HEK293T (cell line): ENCODE data around the gene LIN52.

Experiments used
- CTCF ChIA-PET: fragments of 350-600 bp; formaldehyde crosslinking; extraction: SDS; loops from one replicate; lab custom pipeline; 2021; ENCODE audit warnings: antibody characterized with exemption, inconsistent platforms; lab: Yijun Ruan, JAX
- POLR2A ChIA-PET: fragments of 350-600 bp; formaldehyde crosslinking; extraction: SDS; loops from one replicate; lab custom pipeline; 2020; ENCODE audit warnings: antibody characterized with exemption, inconsistent platforms; lab: Yijun Ruan, JAX
- DNase-seq: peaks from one replicate; pipeline ENCODE4 v3.0.0; 2012; ENCODE audit warnings: mixed read lengths; ENCODE audit errors: extremely low spot score
- ARNT ChIP-seq: fragments of 450-650 bp; IDR thresholded peaks from 2 replicates; pipeline ENCODE4 v1.6.1; 2017; ENCODE audit warnings: mild to moderate bottlenecking
- BHLHE40 ChIP-seq: fragments of 450-650 bp; IDR thresholded peaks from 2 replicates; pipeline ENCODE4 v1.6.1; 2016; ENCODE audit warnings: mild to moderate bottlenecking, moderate library complexity, borderline replicate concordance
- CTBP1 ChIP-seq: fragments of 450-650 bp; IDR thresholded peaks from 2 replicates; pipeline ENCODE4 v1.6.1; 2016; ENCODE audit warnings: borderline replicate concordance
- ELF4 ChIP-seq: fragments of 450-650 bp; IDR thresholded peaks from 2 replicates; pipeline ENCODE4 v1.6.1; 2017; ENCODE audit warnings: antibody characterized with exemption
- FOXA1 ChIP-seq: fragments of 450-650 bp; IDR thresholded peaks from 2 replicates; pipeline ENCODE4 v1.6.1; 2016; ENCODE audit warnings: mild to moderate bottlenecking
- FOXK2 ChIP-seq: fragments of 450-650 bp; IDR thresholded peaks from 2 replicates; pipeline ENCODE4 v1.6.1; 2016; ENCODE audit warnings: mild to moderate bottlenecking
- FOXM1 ChIP-seq: fragments of 450-650 bp; IDR thresholded peaks from 2 replicates; pipeline ENCODE4 v1.6.1; 2017; ENCODE audit warnings: mild to moderate bottlenecking, borderline replicate concordance
- HDGF ChIP-seq: fragments of 450-650 bp; IDR thresholded peaks from 2 replicates; pipeline ENCODE4 v1.6.1; 2017; ENCODE audit warnings: antibody characterized with exemption, borderline replicate concordance
- L3MBTL2 ChIP-seq: fragments of 450-650 bp; conservative IDR thresholded peaks from 2 replicates; pipeline ENCODE4 v1.6.1; 2016; ENCODE audit warnings: mild to moderate bottlenecking
- LEF1 ChIP-seq: fragments of 450-650 bp; IDR thresholded peaks from 2 replicates; pipeline ENCODE4 v1.6.1; 2017; ENCODE audit warnings: mild to moderate bottlenecking, borderline replicate concordance
- NFRKB ChIP-seq: fragments of 450-650 bp; IDR thresholded peaks from 2 replicates; pipeline ENCODE4 v1.6.1; 2016; ENCODE audit warnings: mild to moderate bottlenecking, moderate library complexity
- SP1 ChIP-seq: fragments of 450-650 bp; IDR thresholded peaks from 2 replicates; pipeline ENCODE4 v1.6.1; 2017
- SUZ12 ChIP-seq: fragments of 450-650 bp; IDR thresholded peaks from 2 replicates; pipeline ENCODE4 v1.6.1; 2016; ENCODE audit warnings: mild to moderate bottlenecking
- TARDBP ChIP-seq: fragments of 450-650 bp; IDR thresholded peaks from 2 replicates; pipeline ENCODE4 v1.6.1; 2016
- ZNF384 ChIP-seq: fragments of 450-650 bp; IDR thresholded peaks from 2 replicates; pipeline ENCODE4 v1.6.1; 2016
- TF ChIP-seq, protein P1 (sequence below): fragments of 450-650 bp; IDR thresholded peaks from 2 replicates; pipeline ENCODE4 v1.6.1; 2016

LIN52 gene

DNA sequence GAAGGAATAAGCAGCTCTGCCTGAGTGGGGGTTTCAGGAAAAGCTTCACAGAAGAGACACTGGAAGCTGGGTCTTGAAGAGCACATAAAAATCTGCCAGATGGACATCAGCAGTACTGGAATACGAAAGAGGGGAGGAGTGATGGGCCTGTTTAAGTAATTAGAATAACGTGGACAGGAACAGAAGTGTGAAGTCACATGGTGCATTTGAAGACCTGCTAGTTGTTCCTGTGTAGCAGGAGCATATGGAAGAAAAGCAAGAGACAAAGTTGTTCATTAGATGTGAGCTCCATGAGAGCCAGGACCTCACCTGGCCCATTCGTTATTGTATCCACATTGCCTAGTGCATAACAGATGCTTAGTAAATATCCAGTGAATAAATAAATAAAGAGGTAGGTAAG lies 85.2 kb downstream of the LIN52 start:
- ChIA-PET CTCF (no interaction called here), POLR2A (interaction anchor here (0.8 kb wide), 1 partner anchor 20 kb away, joined by 3 read pairs; no protein-coding TSS in a partner anchor)
- no peak for DNase-seq
- TF ChIP-seq HDGF (no peak), BHLHE40 (no peak), ZNF384 (no peak), FOXM1 (no peak), L3MBTL2 (no peak), ELF4 (no peak), CTBP1 (no peak), TARDBP (no peak), FOXA1 (no peak), SP1 (no peak), ARNT (no peak)
- TF ChIP-seq, protein P1, sequence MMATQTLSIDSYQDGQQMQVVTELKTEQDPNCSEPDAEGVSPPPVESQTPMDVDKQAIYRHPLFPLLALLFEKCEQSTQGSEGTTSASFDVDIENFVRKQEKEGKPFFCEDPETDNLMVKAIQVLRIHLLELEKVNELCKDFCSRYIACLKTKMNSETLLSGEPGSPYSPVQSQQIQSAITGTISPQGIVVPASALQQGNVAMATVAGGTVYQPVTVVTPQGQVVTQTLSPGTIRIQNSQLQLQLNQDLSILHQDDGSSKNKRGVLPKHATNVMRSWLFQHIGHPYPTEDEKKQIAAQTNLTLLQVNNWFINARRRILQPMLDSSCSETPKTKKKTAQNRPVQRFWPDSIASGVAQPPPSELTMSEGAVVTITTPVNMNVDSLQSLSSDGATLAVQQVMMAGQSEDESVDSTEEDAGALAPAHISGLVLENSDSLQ = no peak

DNA sequence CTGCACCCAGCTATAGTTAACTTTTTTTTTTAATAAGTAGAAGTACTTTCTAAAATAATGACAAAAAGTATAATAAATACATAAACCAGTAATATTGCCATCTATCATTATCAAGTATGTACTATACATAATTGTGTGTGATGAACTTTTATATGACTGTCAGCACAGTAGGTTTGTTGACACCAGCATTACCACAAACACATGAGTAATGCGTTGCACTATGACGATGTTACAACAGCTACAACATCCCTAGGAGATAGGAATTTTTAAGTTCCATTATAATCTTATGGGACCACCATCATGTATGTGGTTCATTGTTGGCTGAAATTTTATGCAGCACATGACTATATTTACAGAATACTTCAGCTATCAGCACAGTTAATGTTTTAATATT lies 91.6 kb downstream of the LIN52 start:
- TF ChIP-seq FOXK2 (no peak), CTBP1 (no peak), LEF1 (no peak), ARNT (no peak), FOXA1 (no peak), ZNF384 (no peak), TARDBP (no peak), SP1 (no peak)
- TF ChIP-seq, protein P1 = no peak
- ChIA-PET POLR2A (interaction anchor here (1.4 kb wide), 1 partner anchor 13 kb away, joined by 3 read pairs; no protein-coding TSS in a partner anchor), CTCF (no interaction called here)
- DNase-seq = no peak

DNA sequence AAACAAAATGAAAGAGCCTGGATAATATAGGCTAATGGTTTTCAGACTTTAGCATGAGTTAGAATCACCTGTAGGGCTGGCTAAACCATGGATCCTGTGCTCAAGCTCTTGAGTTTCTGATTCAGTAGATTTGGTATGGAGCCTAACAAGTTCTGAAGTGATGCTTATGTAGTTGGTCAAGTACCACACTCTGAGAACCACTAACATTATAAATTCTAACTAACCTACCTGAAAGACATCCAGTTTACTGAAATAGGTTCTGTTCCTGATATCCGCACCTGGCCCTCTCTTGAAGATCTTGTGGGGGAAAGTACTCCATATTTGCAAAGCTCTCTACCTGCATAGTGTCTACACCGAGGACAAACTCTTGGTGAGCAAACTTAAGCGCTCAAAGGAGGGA lies 95.1 kb downstream of the LIN52 start:
- ChIA-PET CTCF (interaction anchor here (0.6 to 0.7 kb wide), 3 partner anchors 39 to 69 kb away, joined by 3 to 6 read pairs (median 4); no protein-coding TSS in a partner anchor), POLR2A (no interaction called here)
- no peak for DNase-seq
- TF ChIP-seq FOXK2 = no peak
- no peak for TF ChIP-seq L3MBTL2
- no peak for TF ChIP-seq ARNT
- no peak for TF ChIP-seq BHLHE40
- TF ChIP-seq ELF4 = no peak
- TF ChIP-seq SUZ12 = no peak
- TF ChIP-seq HDGF = no peak
- TF ChIP-seq NFRKB = no peak
- TF ChIP-seq SP1 = no peak
- TF ChIP-seq FOXA1 = no peak
- no peak for TF ChIP-seq FOXM1
- TF ChIP-seq LEF1 = no peak
- no peak for TF ChIP-seq TARDBP
- TF ChIP-seq ZNF384 = no peak

DNA sequence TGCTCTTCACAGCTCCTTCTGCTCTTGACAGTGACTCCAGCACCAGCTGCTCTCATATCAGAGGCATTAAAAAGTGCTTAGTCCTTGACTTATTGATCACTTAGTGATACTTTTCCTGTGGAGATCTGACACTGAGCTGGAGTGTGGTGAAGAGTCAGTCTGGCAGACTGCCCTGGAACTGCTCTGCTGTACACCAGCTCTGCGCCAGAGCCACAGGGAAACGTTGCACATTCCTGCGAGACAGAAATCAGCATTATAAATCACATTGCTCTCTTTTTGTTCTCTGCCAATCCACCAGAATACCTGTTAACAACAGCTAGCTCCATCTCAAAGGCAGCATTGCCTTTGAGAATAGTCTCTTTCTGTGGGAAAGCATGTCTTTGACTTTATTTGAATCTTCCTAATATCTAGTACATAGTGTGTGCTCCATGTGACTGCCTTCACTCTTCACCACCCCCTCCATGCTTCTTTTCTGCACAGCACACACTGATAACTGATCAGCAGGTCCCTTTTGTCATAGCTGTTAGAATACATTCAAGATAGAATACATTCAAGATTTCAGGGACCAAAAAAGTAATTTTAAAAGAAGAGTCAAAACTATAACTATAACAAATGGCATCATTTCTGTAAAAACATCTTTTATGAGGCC lies 106.3 kb downstream of the LIN52 start:
- TF ChIP-seq ELF4 (no peak), ARNT (no peak), HDGF (no peak), SUZ12 (no peak), FOXA1 (no peak), NFRKB (no peak), TARDBP (no peak), FOXK2 (no peak), LEF1 (no peak), BHLHE40 (no peak), CTBP1 (no peak), L3MBTL2 (no peak)
- TF ChIP-seq, protein P1 = no peak
- CTCF ChIA-PET = interaction anchor here (0.7 kb wide), 1 partner anchor 57 kb away, joined by 6 read pairs; no protein-coding TSS in a partner anchor
- POLR2A ChIA-PET = no interaction called here
- DNase-seq = no peak

DNA sequence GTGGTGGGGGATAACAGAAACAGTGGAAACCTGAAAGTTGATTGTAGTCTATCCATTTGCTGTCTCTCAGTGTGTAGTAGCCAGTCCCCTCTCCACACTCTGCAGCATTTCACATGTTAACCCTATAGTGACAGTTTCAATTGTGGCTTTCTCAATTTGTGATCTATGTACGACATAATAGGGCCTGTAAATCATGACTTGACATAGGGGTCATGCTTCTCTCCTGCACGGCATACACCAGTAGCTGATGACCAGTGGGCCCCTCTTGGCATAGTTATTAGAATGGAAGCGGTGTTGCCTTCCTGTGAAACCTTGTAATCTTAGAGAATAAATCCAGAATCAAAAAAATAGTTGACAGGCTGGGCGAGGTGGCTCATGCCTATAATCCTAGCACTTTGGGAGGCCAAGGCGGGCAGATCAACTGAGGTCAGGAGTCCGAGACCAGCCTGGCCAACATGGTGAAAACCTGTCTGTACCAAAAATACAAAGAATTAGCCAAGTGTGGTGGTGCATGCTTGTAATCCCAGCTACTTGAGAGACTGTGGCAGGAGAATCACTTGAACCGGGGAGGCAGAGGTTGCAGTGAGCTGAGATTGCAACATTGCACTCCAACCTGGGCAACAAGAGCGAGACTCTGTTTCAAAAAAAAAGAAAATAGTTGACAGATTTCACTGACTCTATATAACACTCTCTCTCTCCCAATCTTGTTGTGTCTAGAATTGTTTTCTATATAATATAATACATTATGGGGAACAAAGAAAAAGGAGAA lies 109.9 kb downstream of the LIN52 start:
- TF ChIP-seq ZNF384 (no peak), LEF1 (no peak), FOXK2 (no peak), HDGF (no peak)
- ChIA-PET POLR2A (no interaction called here), CTCF (interaction anchor here (0.6 kb wide), 1 partner anchor 19 kb away, joined by 3 read pairs; no protein-coding TSS in a partner anchor)
- DNase-seq = no peak

DNA sequence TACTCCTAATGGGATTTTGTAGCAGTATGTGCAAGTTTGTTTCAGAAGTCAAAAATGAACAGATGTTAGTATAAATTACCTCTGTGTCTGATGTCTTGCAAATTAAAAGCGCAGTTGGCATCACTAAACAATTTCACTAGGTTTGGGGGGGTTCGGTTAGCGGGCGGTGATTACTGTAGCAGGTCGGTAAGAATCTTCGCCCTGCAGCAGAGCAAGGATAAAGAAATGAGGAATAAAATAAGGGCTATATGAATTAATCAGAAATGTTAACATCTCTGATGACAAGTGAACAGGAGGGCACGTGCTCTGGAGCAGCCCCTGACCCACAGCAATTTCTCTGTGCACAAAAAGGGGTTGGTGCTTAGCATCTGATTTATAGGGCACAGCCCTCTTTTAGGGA lies 110.9 kb downstream of the LIN52 start:
- TF ChIP-seq CTBP1 (no peak), L3MBTL2 (no peak), TARDBP (no peak), BHLHE40 (no peak), FOXK2 (no peak), SUZ12 (no peak)
- ChIA-PET POLR2A (no interaction called here), CTCF (no interaction called here)
- no peak for DNase-seq
